ENCODE measurements around the gene CSTPP1.

GRCh38 chr11:47178737-47179654 lies 242.4 kb downstream of the CSTPP1 start:
- TF ChIP-seq POLR2A (IDR thresholded peaks at IDR 0.05): no peak
- TF ChIP-seq, protein P1, sequence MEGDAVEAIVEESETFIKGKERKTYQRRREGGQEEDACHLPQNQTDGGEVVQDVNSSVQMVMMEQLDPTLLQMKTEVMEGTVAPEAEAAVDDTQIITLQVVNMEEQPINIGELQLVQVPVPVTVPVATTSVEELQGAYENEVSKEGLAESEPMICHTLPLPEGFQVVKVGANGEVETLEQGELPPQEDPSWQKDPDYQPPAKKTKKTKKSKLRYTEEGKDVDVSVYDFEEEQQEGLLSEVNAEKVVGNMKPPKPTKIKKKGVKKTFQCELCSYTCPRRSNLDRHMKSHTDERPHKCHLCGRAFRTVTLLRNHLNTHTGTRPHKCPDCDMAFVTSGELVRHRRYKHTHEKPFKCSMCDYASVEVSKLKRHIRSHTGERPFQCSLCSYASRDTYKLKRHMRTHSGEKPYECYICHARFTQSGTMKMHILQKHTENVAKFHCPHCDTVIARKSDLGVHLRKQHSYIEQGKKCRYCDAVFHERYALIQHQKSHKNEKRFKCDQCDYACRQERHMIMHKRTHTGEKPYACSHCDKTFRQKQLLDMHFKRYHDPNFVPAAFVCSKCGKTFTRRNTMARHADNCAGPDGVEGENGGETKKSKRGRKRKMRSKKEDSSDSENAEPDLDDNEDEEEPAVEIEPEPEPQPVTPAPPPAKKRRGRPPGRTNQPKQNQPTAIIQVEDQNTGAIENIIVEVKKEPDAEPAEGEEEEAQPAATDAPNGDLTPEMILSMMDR (IDR thresholded peaks at IDR 0.05): no peak

Measured in Peyer's patch (tissue), 4 donors.